Endothelial cell of umbilical vein (primary cell): Measurements from ENCODE around the gene KIR3DL1. TPM values are rescaled to one million over a fixed set of nuclear protein-coding genes. Genes with fewer than 3 reads are reported as not detected.

ENCODE experiments used
- BruUV-seq: library from RNA; stranded (reverse); fragments of 400-500 nt; replicated peaks from 2 replicates; lab custom pipeline; 2021; lab: Mats Ljungman, UMichigan
- CTCF ChIA-PET: fragments of 300-600, 350-600 bp; sonication (Branson Sonifier 250); formaldehyde crosslinking; loops from one replicate; lab custom pipeline; 2021; ENCODE audit warnings: antibody characterized with exemption, inconsistent platforms; lab: Charles Lee
- POLR2A ChIA-PET: fragments of 300-600, 350-600 bp; sonication (Branson Sonifier 250); formaldehyde crosslinking; loops from one replicate; lab custom pipeline; 2021; ENCODE audit warnings: antibody characterized with exemption, inconsistent platforms; lab: Charles Lee
- DNase-seq: peaks from one replicate; pipeline ENCODE4 v3.0.0-alpha.2; 2011; ENCODE audit warnings: low read depth, low spot score
- FAIRE-seq: peaks from 2 replicates; lab custom pipeline; 2011; peaks lifted over from hg19 to GRCh38; lab: Jason Lieb, UNC
- H2AFZ ChIP-seq: 2 replicates; pipeline ENCODE4 v1.6.0; 2012; ENCODE audit warnings: low read depth, low read length, control low read depth, inconsistent platforms
- H3K27ac ChIP-seq: 2 replicates; pipeline ENCODE4 v1.5.1; 2011; ENCODE audit warnings: low read depth, mild to moderate bottlenecking, control low read depth, low read length, moderate library complexity; ENCODE audit not compliant: insufficient read depth
- H3K27me3 ChIP-seq, 2 experiments: 2 replicates each; pipeline versions ENCODE4 v1.6.0 to v1.6.1; 2011; ENCODE audit warnings: low read length in 2 of 2, mixed read lengths in 1 of 2; ENCODE audit not compliant: control insufficient read depth in 2 of 2, insufficient read depth in 2 of 2
- H3K36me3 ChIP-seq, 2 experiments: 2 replicates in 1 of 2; 3 replicates in 1 of 2; pipeline ENCODE4 v1.5.1; 2011; ENCODE audit warnings: low read length in 2 of 2, mild to moderate bottlenecking in 1 of 2, moderate library complexity in 1 of 2; ENCODE audit not compliant: control insufficient read depth in 2 of 2, insufficient read depth in 2 of 2; ENCODE audit errors: extremely low read depth in 1 of 2
- H3K4me1 ChIP-seq: 3 replicates; pipeline ENCODE4 v1.5.1; 2011; ENCODE audit warnings: mild to moderate bottlenecking, low read length; ENCODE audit not compliant: control insufficient read depth, insufficient read depth; ENCODE audit errors: extremely low read depth
- H3K4me2 ChIP-seq: 2 replicates; pipeline ENCODE4 v1.6.1; 2011; ENCODE audit warnings: low read length, control low read depth, mixed read lengths; ENCODE audit not compliant: insufficient read depth
- H3K4me3 ChIP-seq, 3 experiments: fragments of 200-600 bp in 1 of 3; sonication (generic), shearing (Covaris generic) in 1 of 3; replicated peaks in 1 of 3; 2 replicates each; pipeline ENCODE4 v1.5.1; 2011 to 2016; ENCODE audit warnings: control low read depth in 3 of 3, low read length in 3 of 3, mild to moderate bottlenecking in 2 of 3, inconsistent platforms in 1 of 3, low read depth in 1 of 3, moderate library complexity in 1 of 3; ENCODE audit not compliant: insufficient read depth in 1 of 3
- H3K79me2 ChIP-seq: 2 replicates; pipeline ENCODE4 v1.6.0; 2012; ENCODE audit warnings: low read length, inconsistent platforms; ENCODE audit not compliant: control insufficient read depth, insufficient read depth
- H3K9ac ChIP-seq: replicated peaks from 2 replicates; pipeline ENCODE3; 2011; ENCODE audit warnings: low read length, control low read depth; ENCODE audit not compliant: insufficient read depth; ENCODE audit errors: extremely low read depth
- H3K9me1 ChIP-seq: replicated peaks from 3 replicates; pipeline ENCODE4 v1.6.0; 2011; ENCODE audit warnings: mild to moderate bottlenecking, low read length; ENCODE audit not compliant: control insufficient read depth, insufficient read depth; ENCODE audit errors: extremely low read depth
- H3K9me3 ChIP-seq: replicated peaks from 2 replicates; pipeline ENCODE4 v1.5.1; 2012; ENCODE audit warnings: low read length, inconsistent platforms; ENCODE audit not compliant: control insufficient read depth, insufficient read depth
- H4K20me1 ChIP-seq: replicated peaks from 2 replicates; pipeline ENCODE3; 2011; ENCODE audit warnings: mild to moderate bottlenecking, low read length; ENCODE audit not compliant: control insufficient read depth, insufficient read depth; ENCODE audit errors: extremely low read depth
- CTCF ChIP-seq, 2 donors: IDR thresholded peaks; 1 replicate in 1 of 2; 2 replicates in 1 of 2; pipeline ENCODE4 v1.5.1; 2011; ENCODE audit warnings: low read length in 2 of 2, mild to moderate bottlenecking in 2 of 2, moderate library complexity in 2 of 2, control low read depth in 1 of 2, inconsistent platforms in 1 of 2, low read depth in 1 of 2; ENCODE audit not compliant: insufficient read depth in 1 of 2; ENCODE audit errors: extremely low read depth in 1 of 2
- EZH2 ChIP-seq: IDR thresholded peaks from 2 replicates; pipeline ENCODE4 v1.6.1; 2012; ENCODE audit warnings: borderline replicate concordance, low read depth, mild to moderate bottlenecking, moderate library complexity, low read length, inconsistent platforms; ENCODE audit not compliant: severe bottlenecking
- FOS ChIP-seq: IDR thresholded peaks from 2 replicates; pipeline ENCODE4 v1.6.1; 2011; ENCODE audit warnings: mild to moderate bottlenecking, low read length, moderate library complexity, borderline replicate concordance; ENCODE audit not compliant: insufficient read depth
- GATA2 ChIP-seq: IDR thresholded peaks from 2 replicates; pipeline ENCODE4 v1.7.0; 2011; ENCODE audit warnings: low read depth, mild to moderate bottlenecking, moderate library complexity, mixed read lengths, low read length; ENCODE audit not compliant: insufficient read length, insufficient read depth
- JUN ChIP-seq: IDR thresholded peaks from 2 replicates; pipeline ENCODE4 v1.6.1; 2011; ENCODE audit warnings: borderline replicate concordance, low read depth; ENCODE audit not compliant: insufficient read length, insufficient read depth
- MAX ChIP-seq: IDR thresholded peaks from 2 replicates; pipeline ENCODE4 v1.6.1; 2011; ENCODE audit not compliant: insufficient read depth, insufficient read length
- MYC ChIP-seq: IDR thresholded peaks from one replicate; pipeline ENCODE4 v1.6.1; 2011; ENCODE audit warnings: mild to moderate bottlenecking, low read depth, low read length
- POLR2A ChIP-seq: IDR thresholded peaks from 2 replicates; pipeline ENCODE4 v1.6.1; 2012; ENCODE audit warnings: low read depth, mild to moderate bottlenecking, control low read depth, low read length
- POLR2AphosphoS5 ChIP-seq: IDR thresholded peaks from 2 replicates; pipeline ENCODE4 v1.6.1; 2012; ENCODE audit warnings: low read depth, mild to moderate bottlenecking, control low read depth, low read length, moderate library complexity; ENCODE audit not compliant: insufficient read depth
- dilution Hi-C: fragments of 300-500 bp; cut with MboI; formaldehyde crosslinking; loops from one replicate; pipeline ENCODE4 v1.15.0; 2019; ENCODE audit warnings: low sequenced_read_pairs; ENCODE audit not compliant: extremely low pct_ligation_motif_present
- intact Hi-C: fragments of 100-400 bp; cut with micrococcal nuclease; formaldehyde crosslinking; loops from one replicate; pipeline ENCODE4 v1.10.0; 2022
- polyA plus RNA-seq, 4 experiments: library from polyadenylated mRNA; depleted of rRNA in 3 of 4; stranded (reverse) in 3 of 4; unstranded in 1 of 4; fragments of >200 nt; gene quantifications; 2 replicates each; pipeline versions ENCODE4 v1.2.1 to v1.2.3, GENCODE V29; 2011 to 2012; ENCODE audit warnings: missing spikeins in 1 of 4
- total RNA-seq: library from RNA; stranded (reverse); gene quantifications from 2 replicates; pipeline ENCODE4 v1.2.3, GENCODE V29; 2021

Gene KIR3DL1
- total and polyA plus RNA-seq, 2 donors (not counting 3 experiments of a cell fraction or from before 2014, with no cell fraction given), result not detected

- DNase-seq (no peak), FAIRE-seq (no peak)
- no peaks in the 10 kb centered on the region for H3K79me2 ChIP-seq
- peaks cover under 1% of the 10 kb centered on the region for H3K9me3 ChIP-seq
- no TSS peak for BruUV-seq
- no peak overlapping the region for H3K9ac ChIP-seq
- ChIA-PET CTCF (no interaction called here), POLR2A (no interaction called here)
- no peak overlapping the region for H3K4me3 ChIP-seq
- H3K4me2 ChIP-seq, result no peak overlapping the region
- no peak overlapping the region for H2AFZ ChIP-seq
- H3K9me1 ChIP-seq, result no peaks in the 10 kb centered on the region
- no peaks in the 10 kb centered on the region for H3K36me3 ChIP-seq
- no peaks in the 10 kb centered on the region for H3K27me3 ChIP-seq
- TF ChIP-seq MAX, result no peak
- no peak for TF ChIP-seq GATA2
- TF ChIP-seq POLR2A, result no peak
- no peak for TF ChIP-seq CTCF (IDR thresholded peaks at IDR 0.05; ENCODE audit: extremely low read depth in 1 of 2, insufficient read depth in 1 of 2, low read depth in 1 of 2, low read length in 2 of 2)
- TF ChIP-seq MYC, result no peak
- no peak for TF ChIP-seq FOS
- no peak for TF ChIP-seq EZH2
- TF ChIP-seq JUN, result no peak
- TF ChIP-seq POLR2AphosphoS5, result no peak
- no peaks in the 10 kb centered on the region for H4K20me1 ChIP-seq
- intact Hi-C loops, result no loop called here
- dilution Hi-C loops, result no loop called here
- H3K4me1 ChIP-seq, result no peaks in the 10 kb centered on the region
- H3K27ac ChIP-seq, result no peak overlapping the region
These were observed 12.2 kb upstream of the KIR3DL1 start for GRCh38 chr19:54804101-54804500.
